Panc1 (cell line): ENCODE results near the gene NT5M.

Source experiments
- POLR2AphosphoS5 ChIP-seq: IDR thresholded peaks from 2 replicates; pipeline ENCODE4 v1.6.1; 2012; ENCODE audit warnings: mild to moderate bottlenecking, low read depth, low read length, moderate library complexity
- TCF7L2 ChIP-seq: IDR thresholded peaks from 2 replicates; pipeline ENCODE4 v1.6.1; 2011; ENCODE audit warnings: mild to moderate bottlenecking, low read depth, low read length, inconsistent platforms
- TF ChIP-seq, protein P1 (sequence below): fragments of 450-650 bp; IDR thresholded peaks from 2 replicates; pipeline ENCODE4 v1.5.1; 2017; ENCODE audit warnings: mild to moderate bottlenecking

DNA sequence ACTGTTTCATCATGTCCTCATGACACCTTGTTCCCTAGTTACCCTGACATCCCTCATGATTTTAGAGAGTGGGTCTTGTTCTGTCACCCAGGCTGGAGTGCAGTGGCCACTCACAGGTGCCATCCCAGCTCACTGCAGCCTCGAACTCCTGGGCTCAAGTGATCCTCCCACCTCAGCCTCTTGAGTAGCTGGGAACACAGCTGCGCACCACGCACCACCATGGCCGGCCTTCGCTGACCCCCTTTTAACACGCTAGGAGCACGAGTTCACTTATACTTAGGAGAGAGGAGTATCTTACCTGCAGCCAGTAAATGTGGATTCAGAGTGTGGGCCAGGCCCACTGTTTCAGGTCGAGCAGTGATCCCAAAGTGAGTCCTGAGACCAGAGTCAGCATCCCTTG lies 21.4 kb downstream of the NT5M start:
- TF ChIP-seq, protein P1, sequence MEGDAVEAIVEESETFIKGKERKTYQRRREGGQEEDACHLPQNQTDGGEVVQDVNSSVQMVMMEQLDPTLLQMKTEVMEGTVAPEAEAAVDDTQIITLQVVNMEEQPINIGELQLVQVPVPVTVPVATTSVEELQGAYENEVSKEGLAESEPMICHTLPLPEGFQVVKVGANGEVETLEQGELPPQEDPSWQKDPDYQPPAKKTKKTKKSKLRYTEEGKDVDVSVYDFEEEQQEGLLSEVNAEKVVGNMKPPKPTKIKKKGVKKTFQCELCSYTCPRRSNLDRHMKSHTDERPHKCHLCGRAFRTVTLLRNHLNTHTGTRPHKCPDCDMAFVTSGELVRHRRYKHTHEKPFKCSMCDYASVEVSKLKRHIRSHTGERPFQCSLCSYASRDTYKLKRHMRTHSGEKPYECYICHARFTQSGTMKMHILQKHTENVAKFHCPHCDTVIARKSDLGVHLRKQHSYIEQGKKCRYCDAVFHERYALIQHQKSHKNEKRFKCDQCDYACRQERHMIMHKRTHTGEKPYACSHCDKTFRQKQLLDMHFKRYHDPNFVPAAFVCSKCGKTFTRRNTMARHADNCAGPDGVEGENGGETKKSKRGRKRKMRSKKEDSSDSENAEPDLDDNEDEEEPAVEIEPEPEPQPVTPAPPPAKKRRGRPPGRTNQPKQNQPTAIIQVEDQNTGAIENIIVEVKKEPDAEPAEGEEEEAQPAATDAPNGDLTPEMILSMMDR: no peak
- TF ChIP-seq POLR2AphosphoS5 (no peak), TCF7L2 (no peak)
